Fibroblast of skin of back (primary cell): ENCODE data around the gene CDK2AP2.
"Not testable (repeated sequence)": the region's sequence is repeated elsewhere in the genome, so short reads cannot be mapped to it uniquely, and the experiment has no call there.

Source experiments
- DNase-seq: peaks from one replicate; pipeline ENCODE4 v3.0.0-alpha.2; 2013

The CDK2AP2 gene

GRCh38 chr11:67489885-67490726, 17.9 kb downstream of the CDK2AP2 start:
- DNase-seq = no peak

- DNase-seq = no peak
Measured at GRCh38 chr11:67489203-67489884, 18.6 kb downstream of the CDK2AP2 start.

- DNase-seq = no peak
Measured at GRCh38 chr11:67486481-67487195, 21.3 kb downstream of the CDK2AP2 start.

- DNase-seq = not testable (repeated sequence)
Measured at GRCh38 chr11:67485873-67486361, 22.0 kb downstream of the CDK2AP2 start.

GRCh38 chr11:67484847-67485311, 23.1 kb downstream of the CDK2AP2 start:
- DNase-seq = no peak

GRCh38 chr11:67483831-67484665, 23.9 kb downstream of the CDK2AP2 start:
- DNase-seq = no peak

GRCh38 chr11:67482827-67483798, 24.8 kb downstream of the CDK2AP2 start, which contains the start of gene AIP:
AIP (plus strand) TSS chr11:67483026; CDS start chr11:67483159, 133 bp downstream.
- peak; percentile 98 for DNase-seq

GRCh38 chr11:67482275-67482826, 25.6 kb downstream of the CDK2AP2 start:
- no peak for DNase-seq

GRCh38 chr11:67477344-67478050, 30.5 kb downstream of the CDK2AP2 start:
- DNase-seq = not testable (repeated sequence)

GRCh38 chr11:67476692-67477091, 31.3 kb downstream of the CDK2AP2 start:
- DNase-seq = not testable (repeated sequence)

- DNase-seq = no peak
Measured at GRCh38 chr11:67472882-67473281, 35.1 kb downstream of the CDK2AP2 start.

GRCh38 chr11:67470337-67471002, 37.5 kb downstream of the CDK2AP2 start:
- no peak for DNase-seq

GRCh38 chr11:67469508-67469811, 38.5 kb downstream of the CDK2AP2 start:
- DNase-seq = no peak

GRCh38 chr11:67468759-67469507, 39.0 kb downstream of the CDK2AP2 start, which contains the start of gene TMEM134:
TMEM134 (minus strand) TSS chr11:67469251; CDS start chr11:67469192, 59 bp downstream.
- peak; percentile 90 for DNase-seq

- DNase-seq = no peak
Measured at GRCh38 chr11:67468456-67468758, 39.6 kb downstream of the CDK2AP2 start.

- no peak for DNase-seq
Measured at GRCh38 chr11:67468056-67468455, 39.9 kb downstream of the CDK2AP2 start.

- no peak for DNase-seq
Measured at GRCh38 chr11:67466962-67467771, 40.8 kb downstream of the CDK2AP2 start.

GRCh38 chr11:67466367-67466766, 41.6 kb downstream of the CDK2AP2 start:
- no peak for DNase-seq
